Cardiac muscle cell (in vitro differentiated cells and primary cell): ENCODE measurements around the gene SH2D3C. TPM values are rescaled to one million over a fixed set of nuclear protein-coding genes. Genes with fewer than 3 reads are reported as not detected.

Experiments
- DNase-seq, 2 donors: peaks; one replicate each; pipeline versions ENCODE4 v3.0.0 to v3.0.0-alpha.2; 2010 to 2017; ENCODE audit warnings: low read depth in 1 of 2, low spot score in 1 of 2
- H3K27ac ChIP-seq: fragments of 200-600 bp; sonication (generic); 2 replicates; pipeline ENCODE4 v1.5.1; 2016
- H3K27me3 ChIP-seq: fragments of 200-600 bp; sonication (generic); 2 replicates; pipeline ENCODE4 v1.6.0; 2016; ENCODE audit warnings: control low read depth
- H3K36me3 ChIP-seq: fragments of 200-600 bp; sonication (generic); 2 replicates; pipeline ENCODE4 v1.5.1; 2016; ENCODE audit warnings: control low read depth
- H3K4me1 ChIP-seq: fragments of 200-600 bp; sonication (generic); 2 replicates; pipeline ENCODE4 v1.8.1; 2017; ENCODE audit warnings: low read depth, mild to moderate bottlenecking, mixed run types
- H3K4me3 ChIP-seq: fragments of 200-600 bp; sonication (generic); 2 replicates; pipeline ENCODE4 v1.5.1; 2016; ENCODE audit warnings: mild to moderate bottlenecking
- H3K9me3 ChIP-seq: fragments of 200-600 bp; sonication (generic); 2 replicates; pipeline ENCODE4 v1.5.1; 2017; ENCODE audit warnings: low read depth, mild to moderate bottlenecking, control low read depth
- polyA plus RNA-seq: library from polyadenylated mRNA; unstranded; fragments of >200 nt; fragmentation: Nextera tagmentation; extraction: Ambion mirVana; gene quantifications from 2 replicates; pipeline ENCODE4 v1.2.1, GENCODE V29; 2016
- total RNA-seq: library from RNA; depleted of rRNA; stranded (reverse); fragments of >200 nt; gene quantifications from 2 replicates; pipeline ENCODE4 v1.2.3, GENCODE V29; 2016
- TF ChIP-seq, protein P1 (sequence below): IDR thresholded peaks from 2 replicates; pipeline ENCODE4 v1.5.1; 2012; ENCODE audit warnings: low read depth, mild to moderate bottlenecking, low read length

The SH2D3C gene
- total and polyA plus RNA-seq, 2 experiments from 2014 or later: 3.7 to 9.9 TPM

GRCh38 chr9:127698985-127699670 is 79.3 kb downstream of the SH2D3C start:
- no peaks in the 10 kb centered on the region for H3K27me3 ChIP-seq
- H3K9me3 ChIP-seq: no peaks in the 10 kb centered on the region
- peak overlapping the region; percentile 6 for H3K4me3 ChIP-seq
- peak overlapping the region; percentile 17 for H3K27ac ChIP-seq
- peak; percentile 95 to 99 for DNase-seq
- no peaks in the 10 kb centered on the region for H3K4me1 ChIP-seq
- TF ChIP-seq, protein P1, sequence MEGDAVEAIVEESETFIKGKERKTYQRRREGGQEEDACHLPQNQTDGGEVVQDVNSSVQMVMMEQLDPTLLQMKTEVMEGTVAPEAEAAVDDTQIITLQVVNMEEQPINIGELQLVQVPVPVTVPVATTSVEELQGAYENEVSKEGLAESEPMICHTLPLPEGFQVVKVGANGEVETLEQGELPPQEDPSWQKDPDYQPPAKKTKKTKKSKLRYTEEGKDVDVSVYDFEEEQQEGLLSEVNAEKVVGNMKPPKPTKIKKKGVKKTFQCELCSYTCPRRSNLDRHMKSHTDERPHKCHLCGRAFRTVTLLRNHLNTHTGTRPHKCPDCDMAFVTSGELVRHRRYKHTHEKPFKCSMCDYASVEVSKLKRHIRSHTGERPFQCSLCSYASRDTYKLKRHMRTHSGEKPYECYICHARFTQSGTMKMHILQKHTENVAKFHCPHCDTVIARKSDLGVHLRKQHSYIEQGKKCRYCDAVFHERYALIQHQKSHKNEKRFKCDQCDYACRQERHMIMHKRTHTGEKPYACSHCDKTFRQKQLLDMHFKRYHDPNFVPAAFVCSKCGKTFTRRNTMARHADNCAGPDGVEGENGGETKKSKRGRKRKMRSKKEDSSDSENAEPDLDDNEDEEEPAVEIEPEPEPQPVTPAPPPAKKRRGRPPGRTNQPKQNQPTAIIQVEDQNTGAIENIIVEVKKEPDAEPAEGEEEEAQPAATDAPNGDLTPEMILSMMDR: no peak
- no peaks in the 10 kb centered on the region for H3K36me3 ChIP-seq

- Histone ChIP-seq H3K27ac (no peak overlapping the region), H3K36me3 (no peaks in the 10 kb centered on the region), H3K9me3 (no peaks in the 10 kb centered on the region), H3K4me3 (no peak overlapping the region), H3K27me3 (no peaks in the 10 kb centered on the region), H3K4me1 (no peaks in the 10 kb centered on the region)
- DNase-seq: no peak
- TF ChIP-seq, protein P1: no peak
Measured at GRCh38 chr9:127698386-127698785, 80.1 kb downstream of the SH2D3C start.

DNA sequence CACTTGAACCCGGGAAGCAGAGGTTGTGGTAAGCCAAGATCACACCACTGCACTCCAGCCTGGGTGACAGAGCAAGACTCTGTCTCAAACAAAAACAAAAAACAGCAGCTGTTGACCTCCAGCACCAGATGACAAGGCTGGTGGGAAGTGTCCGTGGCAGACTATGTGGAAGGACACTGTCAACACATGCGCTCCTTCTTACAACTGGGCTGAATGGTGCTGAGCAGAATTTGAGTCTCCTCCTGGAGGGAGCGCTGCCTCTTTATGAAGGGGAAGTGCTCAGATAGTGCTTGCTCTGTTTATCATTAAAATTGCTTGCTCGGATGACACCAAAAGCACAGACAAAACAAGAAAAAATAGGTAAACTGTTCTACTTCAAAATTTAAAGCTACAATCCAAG is 80.9 kb downstream of the SH2D3C start:
- no peaks in the 10 kb centered on the region for H3K4me1 ChIP-seq
- no peak overlapping the region for H3K27ac ChIP-seq
- H3K9me3 ChIP-seq: no peaks in the 10 kb centered on the region
- no peaks in the 10 kb centered on the region for H3K27me3 ChIP-seq
- no peaks in the 10 kb centered on the region for H3K36me3 ChIP-seq
- TF ChIP-seq, protein P1: no peak
- H3K4me3 ChIP-seq: no peak overlapping the region
- DNase-seq: no peak

DNA sequence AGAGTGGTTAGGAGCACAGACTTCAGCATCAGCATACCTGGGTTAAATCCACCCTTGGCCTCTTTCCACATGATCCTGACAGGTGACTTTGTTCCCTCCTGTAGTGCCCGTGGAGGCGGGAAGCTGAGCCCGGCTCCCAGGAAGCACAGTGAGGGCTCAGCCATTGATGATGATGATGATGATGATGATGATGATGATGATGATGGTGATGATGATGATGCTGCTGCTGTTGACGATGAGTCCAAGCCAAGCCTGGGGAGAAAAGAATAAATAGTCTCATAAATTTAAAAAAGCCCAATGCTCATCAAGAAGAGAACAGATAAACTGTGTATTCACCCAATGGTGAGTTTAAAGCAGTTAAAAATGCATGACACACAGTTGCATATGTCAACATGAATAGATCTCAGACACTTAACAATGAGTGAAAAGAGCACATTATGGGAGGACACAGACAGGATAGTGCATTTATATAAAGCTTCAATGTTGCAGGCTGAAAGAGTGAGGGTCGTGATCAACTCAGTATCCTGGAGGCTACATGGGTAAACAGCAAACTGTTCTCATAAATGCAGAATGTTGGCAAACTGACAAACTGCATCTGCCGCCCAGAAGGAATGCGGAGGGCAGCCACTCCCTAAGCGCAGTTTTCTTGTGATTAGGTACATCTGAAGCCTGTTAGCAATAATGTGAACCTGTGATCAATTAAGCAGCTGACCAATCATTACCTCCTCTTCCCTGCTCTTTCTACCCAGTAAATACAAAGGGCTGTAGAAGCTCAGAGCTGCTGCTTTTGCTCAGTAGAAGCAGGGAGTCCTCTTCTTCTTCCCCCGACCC is 83.4 kb downstream of the SH2D3C start:
- H3K4me3 ChIP-seq: no peak overlapping the region
- H3K27ac ChIP-seq: no peak overlapping the region
- no peak for DNase-seq
- H3K9me3 ChIP-seq: no peaks in the 10 kb centered on the region
- no peaks in the 10 kb centered on the region for H3K4me1 ChIP-seq
- TF ChIP-seq, protein P1: no peak
- H3K36me3 ChIP-seq: peaks cover 4% of the 10 kb centered on the region
- no peaks in the 10 kb centered on the region for H3K27me3 ChIP-seq

GRCh38 chr9:127693697-127694096 is 84.8 kb downstream of the SH2D3C start:
- no peak for DNase-seq
- Histone ChIP-seq H3K4me1 (no peaks in the 10 kb centered on the region), H3K27me3 (no peaks in the 10 kb centered on the region)

More at GRCh38 chr9:127693697-127694096, 84.8 kb downstream of the SH2D3C start:
- TF ChIP-seq, protein P1: no peak
- H3K9me3 ChIP-seq: no peaks in the 10 kb centered on the region
- no peak overlapping the region for H3K27ac ChIP-seq
- H3K36me3 ChIP-seq: peaks cover 4% of the 10 kb centered on the region
- H3K4me3 ChIP-seq: no peak overlapping the region
